Stimulated activated CD4-positive, alpha-beta T cell treated with anti-CD3 and anti-CD28 coated beads, Interleukin-1b, Interleukin-23, amount 100 ng/mL, for 4 hours (primary cell): ENCODE data around the gene EPB41L2.
"Not testable (repeated sequence)": the region's sequence is repeated elsewhere in the genome, so short reads cannot be mapped to it uniquely, and the experiment has no call there.

Experiments
- DNase-seq, 2 donors: peaks; one replicate each; pipeline ENCODE4 v3.0.0-alpha.2; 2020; ENCODE audit warnings: low read depth in 2 of 2

The EPB41L2 gene

DNA sequence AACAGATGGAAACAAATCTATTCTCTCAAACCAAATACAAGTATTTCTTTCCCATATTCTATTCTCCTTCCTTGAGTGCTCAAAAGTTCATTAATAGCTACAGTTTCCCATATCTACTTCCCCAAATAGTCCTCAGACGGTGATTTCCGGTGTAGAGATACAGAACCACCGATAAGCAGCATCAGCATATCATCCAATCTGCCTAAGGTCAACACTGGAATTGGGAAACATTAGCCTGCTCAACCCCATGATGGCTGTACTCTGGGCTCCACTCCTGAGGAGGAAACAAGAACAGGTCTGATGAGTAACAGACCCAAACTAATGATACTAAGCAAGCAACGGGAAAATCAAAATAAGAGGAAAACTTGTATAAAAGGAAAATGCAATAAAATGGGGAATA lies 115.6 kb downstream of the EPB41L2 start:
- no peak for DNase-seq

DNA sequence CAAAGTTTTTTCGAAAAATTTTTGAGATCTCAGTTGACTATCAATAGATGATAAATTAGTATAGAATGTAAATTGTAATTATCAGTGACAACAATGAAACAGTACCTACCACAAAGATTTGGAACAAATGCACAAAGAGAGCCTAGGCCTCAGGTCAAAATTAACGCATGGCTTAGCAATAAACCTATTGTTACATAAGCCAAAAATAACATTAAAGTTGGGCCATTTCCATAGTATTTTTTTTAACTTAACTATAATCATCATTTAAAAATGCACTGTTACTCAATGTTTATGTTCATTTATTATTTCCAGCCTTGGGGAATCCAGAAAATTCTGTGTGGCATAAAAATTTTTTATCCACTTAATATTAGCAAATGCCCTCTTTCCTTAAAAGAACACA lies 117.0 kb downstream of the EPB41L2 start:
- DNase-seq: no peak

DNA sequence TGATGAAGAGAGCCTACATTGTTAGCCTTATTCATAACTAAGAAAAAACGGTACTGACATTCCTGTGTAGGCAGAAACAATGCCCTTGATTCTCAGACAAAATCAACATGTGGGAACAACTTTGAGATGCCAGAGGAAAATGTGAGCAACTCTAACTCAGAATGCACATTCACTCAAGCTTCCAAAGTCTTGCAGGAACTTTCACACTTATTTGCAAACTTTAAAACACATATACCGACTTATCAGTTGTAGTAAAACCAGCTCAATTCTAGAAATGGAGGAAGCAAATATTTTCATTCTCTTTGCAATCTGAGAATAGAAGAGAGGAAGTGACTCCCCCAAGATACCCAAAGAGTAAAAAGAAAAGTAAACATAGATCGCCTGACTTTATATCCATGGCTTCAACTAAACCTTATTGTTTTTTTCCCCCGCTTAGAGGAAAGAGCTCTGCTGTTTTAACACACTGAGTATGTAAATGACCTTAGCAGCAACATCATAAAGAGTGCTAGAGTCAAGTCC lies 117.6 kb downstream of the EPB41L2 start:
- DNase-seq: no peak

DNA sequence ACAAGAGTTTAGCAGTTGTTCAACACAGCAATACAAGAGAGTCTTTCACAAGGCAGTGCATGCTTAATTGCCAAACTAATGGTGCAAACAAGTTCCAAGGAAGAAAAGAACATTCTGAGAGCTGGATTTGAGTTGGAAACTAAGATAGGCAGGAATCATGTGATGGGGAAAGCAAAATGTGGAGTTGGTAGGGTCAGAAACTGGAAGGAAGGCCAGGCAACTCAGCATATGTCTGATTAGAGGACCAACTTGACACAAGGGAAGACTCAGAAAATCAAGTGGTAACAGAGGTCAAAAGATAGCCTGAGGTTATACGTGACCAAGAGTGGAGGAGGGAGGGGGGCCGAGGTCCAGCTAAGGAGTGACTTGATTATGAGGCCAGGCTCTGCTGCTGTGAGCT lies 118.6 kb downstream of the EPB41L2 start:
- no peak for DNase-seq

DNA sequence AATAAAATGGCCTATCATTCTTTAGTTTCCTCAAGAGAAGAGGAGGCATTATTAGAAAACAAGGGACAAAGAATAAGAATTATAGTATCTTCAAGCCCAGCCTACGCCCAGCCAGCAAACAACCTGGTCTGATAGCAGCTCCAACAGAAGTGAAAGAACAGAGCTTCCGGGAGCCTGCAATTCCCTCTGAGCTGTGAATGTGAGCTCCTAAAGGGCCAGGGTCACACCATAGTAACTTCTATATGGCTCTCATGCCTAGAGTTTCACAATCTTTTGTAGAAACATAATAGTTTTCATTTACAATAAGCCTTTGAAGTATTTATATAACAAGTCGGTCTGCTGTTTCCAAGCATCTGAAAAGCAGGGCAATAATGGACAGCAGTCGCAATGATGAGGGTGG lies 119.3 kb downstream of the EPB41L2 start:
- no peak for DNase-seq

DNA sequence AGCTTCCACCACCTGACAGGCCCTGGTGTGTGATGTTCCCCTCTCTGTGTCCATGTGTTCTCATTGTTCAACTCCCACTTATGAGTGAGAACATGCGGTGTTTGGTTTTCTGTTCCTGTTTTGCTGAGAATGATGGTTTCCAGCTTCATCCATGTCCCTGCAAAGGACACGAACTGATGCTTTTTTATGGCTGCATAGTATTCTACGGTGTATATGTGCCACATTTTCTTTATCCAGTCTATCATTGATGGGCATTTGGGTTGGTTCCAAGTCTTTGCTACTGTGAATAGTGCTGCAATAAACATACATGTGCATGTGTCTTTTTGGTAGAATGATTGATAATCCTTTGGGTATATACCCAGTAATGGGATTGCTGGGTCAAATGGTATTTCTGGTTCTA lies 120.3 kb downstream of the EPB41L2 start:
- DNase-seq: not testable (repeated sequence)

DNA sequence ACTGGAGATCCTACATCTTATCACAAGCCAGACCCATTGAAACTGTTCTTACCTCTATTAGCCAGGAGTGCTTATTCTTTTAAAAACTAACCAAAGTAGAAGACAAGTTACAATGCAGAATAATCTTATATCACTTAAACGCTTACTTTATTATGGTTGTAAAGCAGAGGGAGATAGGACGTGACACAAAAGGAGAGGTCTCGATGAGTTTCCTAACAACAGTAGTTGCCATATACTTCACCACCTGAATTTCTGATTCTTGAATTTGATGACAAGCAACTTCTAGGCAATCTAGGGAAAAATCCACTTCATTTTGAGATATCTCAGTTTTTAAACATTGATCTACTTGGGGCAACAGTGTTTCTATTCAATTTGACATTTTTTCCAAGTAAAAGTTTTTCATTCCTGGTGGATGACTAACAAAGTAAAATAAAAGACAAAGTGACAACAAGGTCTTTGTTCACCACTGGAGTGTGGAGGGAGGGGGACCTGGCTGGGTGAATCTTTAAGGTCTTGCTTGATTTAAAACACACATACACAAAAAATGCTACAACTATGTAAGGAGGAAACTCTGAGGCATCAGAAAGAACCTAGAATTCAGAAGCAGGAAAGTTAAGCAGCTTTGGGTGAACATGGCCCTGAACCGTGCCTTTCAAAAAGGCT lies 125.0 kb downstream of the EPB41L2 start:
- no peak for DNase-seq

DNA sequence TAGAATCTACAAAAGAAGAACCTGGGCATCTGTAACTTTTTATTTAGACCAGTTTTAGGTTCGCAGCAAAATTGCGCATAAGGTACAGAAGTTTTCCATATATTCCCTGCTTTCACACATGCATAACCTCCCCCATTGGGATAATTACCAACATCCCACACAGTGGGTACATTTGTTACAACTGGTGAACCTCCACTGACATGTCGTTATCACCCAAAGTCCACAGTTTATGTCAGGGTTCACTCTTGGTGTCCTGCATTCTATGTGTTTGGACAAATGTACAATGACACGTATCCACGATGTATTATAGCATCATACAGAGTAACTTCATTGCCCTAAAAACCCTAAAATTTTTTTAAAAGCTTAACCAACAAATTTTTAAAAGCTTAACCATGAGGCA lies 126.1 kb downstream of the EPB41L2 start:
- no peak for DNase-seq

DNA sequence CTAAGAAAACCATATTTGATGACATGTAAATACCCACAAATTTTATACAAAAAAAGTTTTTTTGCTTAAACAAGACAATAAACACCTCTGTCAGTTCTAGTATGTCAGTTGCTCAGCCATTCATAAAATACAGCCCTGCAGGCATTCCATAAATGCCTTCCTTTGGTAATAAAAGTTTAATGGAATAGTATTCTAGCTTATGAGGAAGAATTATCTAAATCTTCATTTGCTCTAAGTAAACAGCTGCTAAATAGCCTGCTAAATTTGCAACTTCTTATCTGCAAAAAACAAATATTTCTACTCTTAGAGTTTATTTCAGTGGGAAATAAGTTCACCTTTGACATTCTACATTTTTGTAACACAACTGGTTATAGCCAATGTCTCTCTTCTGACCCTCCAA lies 127.1 kb downstream of the EPB41L2 start:
- no peak for DNase-seq

DNA sequence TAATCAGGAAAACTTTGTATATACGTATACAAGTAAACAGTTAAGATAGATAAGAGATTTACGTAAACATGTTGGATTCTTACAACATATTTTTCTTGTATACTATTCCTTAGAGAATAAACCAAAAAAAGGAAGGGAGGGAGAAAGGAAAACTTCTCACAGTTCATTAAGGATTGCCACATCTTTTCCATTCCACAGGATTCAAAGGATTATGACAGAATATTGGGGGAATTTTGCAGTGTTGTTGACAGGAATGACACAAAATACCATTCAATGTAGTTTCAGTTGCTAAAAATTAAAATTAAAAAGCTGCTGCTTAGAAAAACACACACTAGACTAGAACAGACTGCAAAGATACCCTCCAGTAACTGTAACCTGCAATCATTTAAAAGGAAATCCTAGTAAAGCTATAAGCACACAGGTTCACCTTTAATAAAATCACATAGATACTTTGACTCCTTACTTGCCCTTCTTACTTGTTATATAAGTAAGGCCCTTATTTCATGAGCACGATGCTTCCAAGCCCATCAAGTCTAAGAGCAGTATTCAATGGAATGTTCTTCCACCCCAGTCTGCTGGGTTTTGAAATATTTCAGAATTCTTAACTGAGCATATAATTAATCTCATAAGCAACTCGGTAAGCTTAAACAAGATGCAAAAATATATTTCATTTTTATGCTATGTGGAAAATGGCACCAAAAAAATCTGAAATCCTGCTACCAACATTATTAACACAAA lies 128.0 kb downstream of the EPB41L2 start:
- DNase-seq: no peak

DNA sequence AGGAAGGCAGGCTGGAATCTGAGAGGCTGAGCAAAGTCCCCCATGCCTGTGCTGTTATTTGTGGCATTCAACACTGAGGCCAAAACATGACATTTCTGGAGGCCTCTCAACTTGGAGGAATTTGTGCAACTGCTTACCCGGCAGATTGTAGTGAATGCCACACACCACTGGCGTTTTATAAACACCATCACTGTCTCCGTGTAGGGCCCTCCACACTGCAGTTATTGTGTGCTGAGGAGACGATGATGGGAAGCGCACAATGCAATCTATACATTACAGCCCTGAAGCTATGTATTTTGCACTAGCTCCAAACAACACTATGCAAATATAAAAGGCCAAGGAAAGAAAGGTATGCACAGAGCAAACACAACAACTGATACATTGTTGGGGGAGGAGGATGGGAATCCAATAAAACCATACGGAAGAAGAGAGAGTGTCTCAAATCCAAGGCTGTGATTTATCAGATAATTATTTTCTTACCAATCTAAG lies 129.3 kb downstream of the EPB41L2 start:
- DNase-seq: no peak

DNA sequence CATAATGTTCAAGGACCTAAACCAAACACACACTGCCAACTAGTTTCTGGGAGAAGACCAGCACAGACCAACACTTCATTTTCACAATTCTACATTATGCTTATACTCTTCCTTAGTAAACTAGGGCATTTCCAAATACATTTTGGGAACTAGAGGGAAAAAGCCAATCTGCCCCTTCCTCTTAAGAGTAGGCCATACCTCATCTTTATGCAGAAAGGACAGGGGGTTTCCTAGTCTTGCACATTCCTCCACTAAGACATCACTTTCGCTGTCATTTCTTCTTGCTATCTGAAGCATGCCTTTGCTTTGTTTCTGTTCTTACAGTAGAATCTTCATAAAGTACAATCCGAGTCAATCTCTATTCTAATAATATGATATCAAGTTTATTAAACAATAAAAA lies 130.1 kb downstream of the EPB41L2 start:
- no peak for DNase-seq

DNA sequence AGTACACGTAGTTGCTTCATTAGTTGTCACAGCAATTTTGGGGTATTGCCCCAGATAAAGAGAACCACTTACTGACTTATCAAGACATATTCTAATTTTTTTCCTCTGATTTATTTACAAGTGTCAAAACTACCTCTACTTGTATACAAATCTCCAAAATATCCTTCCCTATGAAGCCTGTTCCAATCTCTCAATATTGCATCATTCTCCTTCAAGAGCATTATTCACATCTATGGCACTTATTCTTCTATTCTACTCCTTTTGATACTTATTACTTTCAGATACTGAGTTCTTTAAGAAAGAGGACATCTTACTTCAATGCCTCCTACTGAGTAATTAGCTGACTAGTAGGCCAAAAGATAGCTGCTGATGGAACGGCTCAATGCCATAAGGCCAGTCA lies 130.6 kb downstream of the EPB41L2 start:
- no peak for DNase-seq

DNA sequence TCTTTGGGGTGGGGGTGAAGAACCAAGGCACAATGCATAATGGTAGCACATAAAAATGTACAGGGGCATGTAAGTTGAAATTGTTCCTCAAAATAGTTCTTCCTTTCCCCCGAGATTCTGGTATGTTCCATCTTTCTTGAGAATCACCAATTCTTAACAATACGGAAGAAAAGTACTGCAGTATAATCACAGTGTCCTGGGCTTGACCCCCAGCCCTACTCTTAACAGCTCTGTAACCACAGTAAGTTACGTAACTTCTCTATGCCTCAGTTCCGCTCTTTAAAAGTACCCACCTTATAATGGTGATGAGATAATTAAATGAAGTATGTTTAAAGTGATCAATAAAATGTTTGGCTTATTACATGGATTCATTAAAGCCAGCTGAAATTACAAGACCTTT lies 131.4 kb downstream of the EPB41L2 start:
- no peak for DNase-seq

DNA sequence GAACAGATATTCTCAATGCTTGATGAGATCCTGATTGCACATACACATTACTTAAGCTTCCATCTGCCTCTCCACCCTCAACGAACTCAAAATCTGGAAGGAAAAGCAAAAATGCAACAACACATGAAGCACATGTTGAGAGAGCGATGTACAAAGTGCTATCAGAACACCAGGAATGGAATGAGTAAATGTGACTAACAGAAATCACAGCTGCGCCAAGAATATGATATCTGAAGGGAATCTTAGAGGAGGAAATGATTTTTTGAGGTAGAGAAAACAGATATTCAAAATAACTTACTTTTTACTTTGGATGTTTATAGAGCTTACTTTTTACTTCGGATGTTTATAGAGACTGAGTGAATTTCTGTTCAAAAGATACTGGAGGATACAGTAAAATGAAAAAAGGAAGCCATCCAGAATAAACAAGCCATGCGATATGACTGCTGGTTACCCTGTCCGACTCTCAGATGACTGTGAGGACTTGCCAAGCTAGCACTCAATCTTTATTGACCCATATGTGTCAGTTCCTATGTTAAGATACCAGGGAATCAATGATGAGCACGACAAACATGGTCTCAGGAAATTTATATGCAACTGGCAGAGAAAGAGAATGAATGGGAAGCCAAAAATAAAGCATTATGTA lies 133.9 kb downstream of the EPB41L2 start:
- no peak for DNase-seq

DNA sequence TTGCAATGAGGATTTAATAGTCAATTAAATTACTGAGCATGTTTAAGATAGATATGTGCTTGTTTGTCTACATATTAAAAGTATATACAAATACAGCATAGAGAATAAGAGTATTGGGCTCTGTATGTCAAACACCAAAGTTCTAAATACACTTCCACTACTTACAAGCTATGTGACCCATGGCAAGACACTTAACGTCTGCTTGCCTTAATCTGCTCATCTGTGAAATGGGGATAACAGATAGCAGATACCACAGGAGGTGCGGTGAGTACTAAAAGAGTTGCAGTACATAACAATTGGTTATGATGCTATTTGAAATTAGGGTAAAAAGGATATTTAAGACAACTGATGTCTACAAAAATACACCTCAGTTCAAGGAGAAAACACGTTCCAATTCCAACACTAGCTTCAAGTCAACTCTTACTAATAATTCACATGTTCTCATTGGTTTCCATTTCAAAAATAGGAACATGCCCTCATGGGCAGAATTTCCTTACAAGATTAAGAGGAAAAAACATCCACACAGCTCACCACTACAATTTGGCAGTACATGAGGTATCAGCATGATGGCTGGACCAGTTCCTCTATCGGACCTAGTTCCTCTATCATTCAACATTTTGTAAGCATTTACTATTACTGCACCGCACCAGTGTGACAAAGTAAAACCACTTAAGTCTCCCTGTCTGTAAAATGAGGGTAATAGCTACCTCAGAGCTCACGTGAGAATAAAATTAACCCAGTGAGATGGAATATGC lies 134.7 kb downstream of the EPB41L2 start:
- DNase-seq: no peak

DNA sequence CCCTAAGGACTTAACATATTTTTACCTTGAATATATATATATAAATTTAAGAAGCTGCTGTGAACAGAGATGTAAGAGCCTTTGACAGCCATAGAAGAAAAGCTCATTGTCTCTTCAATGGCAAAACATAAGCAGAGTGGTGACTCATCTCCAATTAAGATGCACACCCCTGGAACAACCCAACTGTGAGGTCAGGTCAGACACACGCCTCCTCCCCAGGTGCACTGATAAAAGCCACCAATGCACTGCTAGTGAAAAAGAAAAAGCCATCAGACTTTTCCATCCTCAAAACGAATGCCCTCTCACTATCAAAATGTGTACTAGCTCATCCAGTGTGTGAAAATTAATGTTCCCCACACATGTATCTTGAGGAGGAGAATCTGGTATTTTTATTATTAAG lies 135.7 kb downstream of the EPB41L2 start:
- no peak for DNase-seq

DNA sequence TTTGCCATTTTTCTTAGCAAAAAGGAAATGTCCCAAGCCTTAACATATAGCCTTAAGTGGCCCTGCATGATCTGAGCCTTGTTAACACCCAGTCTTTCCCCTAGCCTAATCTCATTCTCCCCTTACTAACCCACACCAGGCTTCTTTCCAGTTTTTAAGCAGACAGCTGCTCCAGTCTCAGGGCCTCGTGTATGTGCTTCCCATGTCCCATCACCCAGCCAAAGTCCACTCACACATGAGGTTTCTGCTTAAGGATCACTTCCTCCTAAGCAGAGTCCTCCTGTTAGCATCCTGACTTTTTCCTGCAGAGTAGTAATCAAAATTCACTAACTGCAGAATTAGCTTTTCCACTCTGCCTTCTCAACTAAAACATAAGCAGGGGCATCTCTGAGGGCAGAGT lies 139.7 kb downstream of the EPB41L2 start:
- DNase-seq: no peak

DNA sequence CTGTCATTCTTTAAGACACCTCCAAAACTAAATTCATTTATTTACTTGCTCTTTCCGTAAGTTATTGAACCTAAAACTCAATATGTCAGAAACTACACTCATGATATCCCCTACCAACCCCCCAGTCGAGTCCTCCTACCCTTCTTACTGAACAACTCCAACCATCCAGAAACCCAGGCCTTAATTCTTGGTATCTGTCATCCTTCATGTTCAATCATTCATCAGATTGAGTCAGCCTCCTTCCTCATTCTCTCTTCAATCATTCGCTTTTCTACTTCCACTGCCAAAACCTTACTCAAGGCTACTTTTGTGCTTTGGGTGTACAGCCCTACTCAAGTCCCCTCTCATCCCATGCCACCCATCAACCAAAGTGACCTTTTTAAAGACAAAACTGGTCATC lies 140.1 kb downstream of the EPB41L2 start:
- no peak for DNase-seq

DNA sequence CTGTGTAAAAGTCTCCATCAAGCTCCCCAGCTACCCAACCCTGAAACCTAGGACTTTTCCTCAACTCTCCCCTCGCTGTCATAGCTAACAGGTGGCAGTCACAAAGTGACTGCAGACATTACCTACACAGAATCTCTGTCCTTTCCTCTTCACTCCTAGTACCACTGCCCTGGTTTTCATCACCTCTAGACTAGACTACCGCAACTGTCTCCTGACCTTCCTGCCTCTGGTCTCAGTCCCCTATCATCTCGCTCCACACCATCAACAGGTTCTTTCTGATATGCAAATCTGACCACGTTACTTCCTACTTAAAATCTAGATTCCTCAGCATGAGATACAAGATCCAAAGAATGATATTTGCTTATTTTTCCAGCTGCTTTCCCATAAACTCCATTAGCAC lies 142.1 kb downstream of the EPB41L2 start:
- DNase-seq: no peak

DNA sequence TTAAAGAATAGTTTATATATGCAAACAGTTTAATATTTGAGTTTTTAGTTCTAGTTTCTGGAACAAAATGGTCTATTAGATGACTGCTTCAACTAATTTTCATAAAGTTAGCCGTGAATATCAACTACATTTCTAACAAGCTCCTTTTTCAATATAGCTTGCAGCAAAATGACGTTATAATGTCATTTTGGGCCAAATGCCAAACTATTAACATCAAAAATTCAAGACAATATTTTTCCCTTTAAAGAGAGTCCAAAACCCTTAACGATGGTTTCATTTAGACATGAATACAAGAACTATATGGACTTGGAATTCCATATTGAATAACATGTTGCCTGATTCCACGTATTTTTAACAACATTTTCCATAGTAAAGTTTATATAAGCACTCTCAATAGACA lies 144.9 kb downstream of the EPB41L2 start:
- no peak for DNase-seq

DNA sequence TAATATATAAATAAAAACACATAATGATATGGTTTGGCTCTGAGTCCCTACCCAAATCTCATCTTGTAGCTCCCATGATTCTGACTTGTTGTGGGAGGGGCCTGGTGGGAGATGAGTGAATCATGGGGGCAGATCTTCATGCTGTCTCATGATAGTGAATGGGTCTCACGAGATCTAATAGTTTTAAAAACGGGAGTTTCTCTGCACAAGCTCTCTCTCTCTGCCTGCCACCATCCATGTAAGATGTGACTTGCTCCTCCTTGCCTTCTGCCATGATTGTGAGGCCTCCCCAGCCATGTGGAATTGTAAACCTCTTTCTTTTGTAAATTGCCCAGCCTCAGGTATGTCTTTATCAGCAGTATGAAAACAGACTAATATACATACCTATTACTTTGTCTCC lies 147.4 kb downstream of the EPB41L2 start:
- DNase-seq: not testable (repeated sequence)
